Measurements from ENCODE around the gene AK4.
"Not testable (repeated sequence)": the region's sequence is repeated elsewhere in the genome, so short reads cannot be mapped to it uniquely, and the experiment has no call there.

AK4 gene

DNA sequence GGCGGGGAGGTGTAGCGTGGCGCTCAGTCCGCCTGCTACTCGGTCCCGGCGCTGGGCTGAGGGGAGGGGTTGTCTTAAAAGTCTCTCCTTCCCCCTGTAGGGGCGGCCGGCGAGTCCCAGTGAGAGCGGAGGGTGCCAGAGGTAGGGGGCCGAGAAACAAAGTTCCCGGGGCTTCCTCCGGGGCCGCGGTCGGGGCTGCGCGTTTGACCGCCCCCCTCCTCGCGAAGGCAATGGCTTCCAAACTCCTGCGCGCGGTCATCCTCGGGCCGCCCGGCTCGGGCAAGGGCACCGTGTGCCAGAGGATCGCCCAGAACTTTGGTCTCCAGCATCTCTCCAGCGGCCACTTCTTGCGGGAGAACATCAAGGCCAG lies at the start of gene AK4:
AK4 (plus strand) TSS at position 26 of the 370 bp plus-strand sequence; CDS start at position 231, 205 bp downstream.
- DNase-seq = not testable (repeated sequence)

DNA sequence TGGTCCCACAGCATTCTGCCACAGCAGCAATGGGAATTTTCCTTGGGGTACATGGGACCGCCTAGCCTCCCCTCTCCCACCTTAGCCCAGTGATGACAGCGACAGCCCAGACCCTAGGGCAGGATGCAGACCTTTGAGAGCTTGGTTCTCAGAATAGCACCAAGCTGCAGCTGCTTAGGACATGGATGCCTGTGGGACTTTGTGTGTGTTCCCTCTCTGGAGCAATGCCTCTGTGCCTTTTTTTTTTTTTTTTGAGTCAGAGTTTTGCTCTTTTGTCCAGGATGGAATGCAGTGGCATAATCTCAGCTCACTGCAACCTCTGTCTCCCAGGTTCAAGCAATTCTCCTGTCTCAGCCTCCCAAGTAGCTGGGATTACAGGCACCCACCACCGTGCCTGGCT lies 44.2 kb upstream of the AK4 start:
- DNase-seq = no peak

DNA sequence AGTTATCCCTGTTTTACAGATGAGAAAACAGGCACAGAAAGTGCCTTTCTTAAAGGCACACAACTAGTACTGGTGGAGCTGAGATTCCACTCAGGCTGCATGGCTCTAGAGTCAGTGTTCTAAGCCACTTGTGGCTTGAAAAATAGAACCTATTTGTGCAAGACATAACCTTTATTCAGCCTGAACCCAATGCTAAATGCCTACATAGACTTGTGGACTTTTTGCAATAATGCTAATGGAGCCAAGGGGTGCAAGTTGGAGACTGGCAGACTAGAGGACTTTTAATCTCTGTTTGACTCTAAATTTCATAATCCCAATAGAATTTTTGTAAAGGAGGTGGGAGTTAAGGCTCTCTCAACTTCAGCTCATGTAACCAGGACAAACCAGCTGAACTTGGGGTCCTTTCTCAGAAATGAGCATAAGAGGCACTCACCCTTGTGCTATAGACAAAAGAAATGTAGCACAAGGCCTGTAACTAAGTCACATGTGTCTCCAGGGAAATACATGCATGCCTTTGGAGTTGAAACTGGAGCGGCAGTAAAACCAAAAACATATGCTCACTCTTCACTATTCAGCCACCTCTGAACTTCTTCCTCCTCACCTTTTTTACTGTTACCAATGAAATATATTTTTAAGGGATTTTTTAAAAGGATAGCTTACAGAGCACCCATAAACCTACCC lies 43.0 kb upstream of the AK4 start:
- DNase-seq = no peak

DNA sequence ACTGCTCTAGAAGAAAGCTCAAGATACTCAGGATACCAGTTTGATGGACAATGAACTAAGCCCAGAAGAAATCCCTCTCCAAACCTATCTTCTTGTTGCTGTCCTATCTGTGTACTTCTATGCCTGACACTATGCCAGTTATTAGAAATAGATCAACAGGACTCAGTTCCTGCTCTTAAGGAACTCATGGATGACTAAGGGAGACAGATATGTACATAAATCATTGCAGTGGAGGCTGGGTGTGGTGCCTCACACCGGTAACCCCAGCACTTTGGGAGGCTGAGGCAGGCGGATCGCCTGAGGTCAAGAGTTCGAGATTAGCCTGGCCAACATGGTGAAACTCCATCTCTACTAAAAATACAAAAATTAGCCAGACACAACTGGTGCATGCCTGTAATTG lies 42.4 kb upstream of the AK4 start:
- no peak for DNase-seq

DNA sequence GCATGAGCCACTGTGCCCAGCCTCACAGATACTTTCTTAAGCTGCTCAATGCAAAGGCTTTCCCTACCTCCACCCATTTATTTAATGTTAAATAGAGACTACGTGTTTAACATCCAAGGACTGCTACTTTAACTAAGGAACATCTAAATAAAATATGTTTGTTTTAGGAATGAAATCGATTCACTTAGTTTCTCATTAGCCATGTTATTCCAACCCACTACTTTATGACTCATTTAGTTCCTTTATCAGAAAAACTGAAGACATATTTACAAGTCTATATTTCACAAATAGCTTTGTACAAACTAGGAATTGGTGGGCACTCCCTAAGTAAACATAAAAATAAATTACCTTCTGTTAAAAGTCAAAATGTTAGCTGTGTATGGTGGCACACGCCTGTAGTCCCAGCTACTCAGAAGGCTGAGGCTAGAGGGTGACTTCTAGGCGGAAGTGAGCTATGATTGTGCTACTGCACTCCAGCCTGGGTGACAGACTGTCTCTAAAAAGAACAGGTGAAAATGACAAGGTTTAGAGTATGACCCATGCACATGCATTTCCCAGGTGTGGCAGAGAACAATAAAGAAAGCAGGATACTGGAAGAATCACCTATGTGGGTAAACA lies 39.9 kb upstream of the AK4 start:
- no peak for DNase-seq

DNA sequence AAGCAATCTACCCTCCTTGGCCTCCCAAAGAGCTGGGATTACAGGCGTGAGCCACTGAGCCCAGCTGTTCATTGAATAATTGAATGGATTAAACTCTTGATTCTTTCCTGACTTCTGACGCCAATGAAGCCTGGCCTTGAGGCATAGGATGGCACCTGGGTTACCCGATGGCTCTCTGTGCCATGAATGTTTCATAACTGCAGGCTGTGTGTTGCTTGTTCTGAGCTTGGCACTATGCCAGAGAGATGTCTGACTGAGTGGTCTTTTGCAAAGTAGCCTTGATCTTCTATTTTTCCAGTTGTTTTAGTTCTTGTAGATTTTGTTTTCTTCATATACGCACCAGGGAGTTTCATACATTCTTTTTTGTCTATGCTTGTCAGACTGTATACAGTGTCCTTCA lies 38.5 kb upstream of the AK4 start:
- no peak for DNase-seq

DNA sequence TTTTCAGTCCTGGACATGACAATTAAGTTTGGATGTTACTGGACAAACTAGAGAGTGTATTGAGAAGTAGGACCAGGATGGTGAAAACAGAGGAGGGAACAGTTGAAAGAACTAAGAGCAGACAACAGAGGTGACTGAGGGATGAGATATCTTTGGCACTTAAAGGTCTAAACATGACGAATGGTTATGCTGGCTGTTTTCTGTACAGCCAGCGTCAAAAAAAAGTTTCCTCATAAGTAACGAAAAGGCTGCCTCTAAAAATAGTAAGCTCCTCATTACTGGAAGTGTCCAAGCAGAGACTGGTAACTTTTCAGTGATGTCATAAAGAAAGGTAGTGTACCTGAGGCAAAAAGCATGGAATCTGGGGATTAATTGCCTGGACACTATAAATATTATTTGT lies 35.2 kb upstream of the AK4 start:
- no peak for DNase-seq

DNA sequence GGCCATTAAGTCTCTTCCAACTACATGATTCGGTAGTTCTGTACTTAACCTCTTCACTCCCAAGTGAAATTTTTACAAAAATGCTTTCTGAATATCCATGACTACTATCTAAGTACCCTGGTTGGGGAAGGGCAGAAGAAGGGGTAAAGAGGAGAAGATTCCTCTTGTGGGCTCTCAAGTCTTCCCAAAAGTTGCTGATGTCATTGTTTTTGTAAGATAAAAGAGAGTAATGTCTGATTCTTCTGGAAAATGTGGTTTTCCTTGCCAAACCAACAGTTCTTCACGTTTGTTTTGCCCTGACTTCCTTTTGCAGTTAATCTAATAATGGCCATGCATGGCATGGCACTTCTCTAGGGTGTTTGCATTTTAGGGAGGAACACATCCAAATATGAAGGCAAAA lies 34.7 kb upstream of the AK4 start:
- no peak for DNase-seq

DNA sequence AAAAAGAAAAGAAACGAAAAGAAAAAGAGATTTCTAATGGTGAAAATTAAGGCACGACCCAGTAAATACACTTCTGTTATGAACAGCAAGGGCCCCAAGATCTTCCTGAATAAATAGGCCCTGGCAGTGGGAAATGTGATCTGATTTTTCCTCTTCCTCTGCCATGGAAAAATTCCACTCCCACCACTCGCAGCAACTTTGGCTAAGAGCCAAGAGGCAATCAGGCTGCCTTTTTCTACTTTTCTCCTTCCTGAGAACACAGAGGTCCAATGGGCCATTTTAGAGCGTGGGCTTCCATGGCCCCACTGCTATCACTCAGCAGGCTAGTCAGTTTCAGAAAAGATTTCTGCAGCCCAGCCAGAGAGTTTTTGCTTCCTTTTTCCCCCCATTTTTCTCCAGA lies 33.7 kb upstream of the AK4 start:
- no peak for DNase-seq

DNA sequence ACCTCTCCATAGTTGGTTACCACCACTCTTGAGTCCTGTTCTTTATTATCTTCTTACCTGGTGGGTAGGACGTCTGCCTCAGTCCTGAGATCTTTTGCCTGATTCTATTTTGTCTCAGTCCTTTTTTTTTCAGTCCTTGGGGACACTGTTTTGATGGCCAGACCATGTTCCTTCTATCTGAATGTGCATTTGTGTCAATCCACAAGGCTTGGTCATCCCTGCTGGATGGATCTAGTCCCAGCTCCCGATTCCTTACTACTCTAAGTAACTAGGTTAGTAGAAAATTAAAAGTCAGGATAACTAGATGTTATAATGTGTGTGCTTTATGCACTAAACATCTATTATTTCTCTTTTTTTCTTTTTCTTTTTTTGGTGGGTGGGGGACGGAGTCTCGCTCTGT lies 28.1 kb upstream of the AK4 start:
- no peak for DNase-seq

DNA sequence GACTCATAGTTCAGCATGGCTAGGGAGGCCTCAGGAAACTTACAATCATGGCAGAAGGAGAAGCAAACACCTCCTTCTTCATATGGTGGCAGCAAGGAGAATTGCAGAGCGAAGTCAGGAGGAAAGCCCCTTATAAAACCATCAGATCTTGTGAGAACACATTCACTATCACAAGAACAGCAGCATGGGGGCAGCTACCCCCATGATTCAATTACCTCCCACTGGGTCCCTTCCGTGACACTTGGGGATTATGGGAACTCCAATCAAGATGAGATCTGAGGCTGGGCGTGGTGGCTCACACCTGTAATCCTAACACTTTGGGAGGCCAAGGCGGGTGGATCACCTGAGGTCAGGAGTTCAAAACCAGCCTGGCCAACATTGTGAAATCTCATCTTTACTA lies 18.9 kb upstream of the AK4 start:
- not testable (repeated sequence) for DNase-seq

DNA sequence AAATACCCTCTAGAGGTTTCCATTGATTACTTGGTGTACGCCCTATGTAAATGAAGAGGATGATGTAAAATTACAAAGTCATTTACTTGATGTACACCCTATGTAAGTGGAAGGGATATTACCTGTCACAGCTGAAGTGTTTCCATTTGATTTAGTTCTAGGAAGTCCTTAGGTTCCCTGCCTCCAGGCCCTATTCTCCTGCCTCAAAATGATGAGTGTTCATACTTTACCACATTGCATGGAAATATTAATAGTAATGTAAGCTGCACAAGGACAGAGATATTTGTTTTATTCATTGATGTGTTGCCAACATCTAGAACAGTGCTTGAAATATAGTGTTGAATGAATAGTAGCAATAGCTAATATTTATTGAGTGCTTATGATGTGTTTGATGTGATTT lies 9.5 kb upstream of the AK4 start:
- DNase-seq = no peak

DNA sequence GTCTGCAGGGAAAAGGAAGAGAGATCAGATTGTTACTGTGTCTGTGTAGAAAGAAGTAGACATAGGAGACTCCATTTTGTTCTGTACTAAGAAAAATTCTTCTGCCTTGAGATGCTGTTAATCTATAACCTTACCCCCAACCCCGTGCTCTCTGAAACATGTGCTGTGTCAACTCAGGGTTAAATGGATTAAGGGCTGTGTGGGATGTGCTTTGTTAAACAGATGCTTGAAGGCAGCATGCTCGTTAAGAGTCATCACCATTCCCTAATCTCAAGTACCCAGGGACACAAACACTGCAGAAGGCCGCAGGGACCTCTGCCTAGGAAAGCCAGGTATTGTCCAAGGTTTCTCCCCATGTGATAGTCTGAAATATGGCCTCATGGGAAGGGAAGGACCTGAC lies 8.2 kb upstream of the AK4 start:
- not testable (repeated sequence) for DNase-seq

DNA sequence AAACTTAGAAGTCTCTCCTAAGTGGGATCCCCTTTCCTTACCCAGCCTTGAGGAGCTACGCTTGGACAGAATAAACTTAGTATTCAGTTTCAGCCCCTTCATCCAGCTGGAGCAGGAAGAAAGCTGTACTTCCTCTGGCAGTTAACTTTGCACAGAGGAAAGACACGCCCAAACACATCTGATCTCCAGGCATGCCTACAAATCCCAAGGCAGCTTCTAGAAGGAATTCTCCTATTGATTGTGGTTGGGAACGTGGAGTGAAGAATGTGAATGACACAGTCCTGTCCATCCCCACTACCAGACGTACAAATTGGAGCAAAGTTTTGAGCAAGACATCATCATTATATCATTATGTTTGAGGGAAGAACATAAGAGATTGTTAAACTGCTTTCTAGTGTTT lies 6.6 kb upstream of the AK4 start:
- DNase-seq = no peak

DNA sequence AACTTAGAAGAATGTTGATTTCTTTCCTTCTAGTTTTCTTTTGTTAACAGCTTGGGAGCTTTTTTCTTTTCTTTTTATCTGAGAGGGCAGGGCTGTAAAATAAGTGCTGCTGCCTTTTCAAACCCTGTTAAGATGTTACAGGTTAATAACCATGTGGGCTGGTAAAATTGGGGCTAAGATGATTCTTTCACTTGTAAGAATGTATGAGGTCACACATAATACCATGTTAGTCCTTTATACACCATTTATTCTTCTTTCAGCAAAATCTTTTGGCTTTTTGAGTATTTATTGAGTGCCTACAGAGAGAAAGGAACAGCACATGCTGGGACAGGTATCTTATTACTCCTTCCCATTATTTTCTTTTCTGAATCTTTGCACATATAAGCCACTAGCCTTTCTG lies 6.1 kb upstream of the AK4 start:
- no peak for DNase-seq

DNA sequence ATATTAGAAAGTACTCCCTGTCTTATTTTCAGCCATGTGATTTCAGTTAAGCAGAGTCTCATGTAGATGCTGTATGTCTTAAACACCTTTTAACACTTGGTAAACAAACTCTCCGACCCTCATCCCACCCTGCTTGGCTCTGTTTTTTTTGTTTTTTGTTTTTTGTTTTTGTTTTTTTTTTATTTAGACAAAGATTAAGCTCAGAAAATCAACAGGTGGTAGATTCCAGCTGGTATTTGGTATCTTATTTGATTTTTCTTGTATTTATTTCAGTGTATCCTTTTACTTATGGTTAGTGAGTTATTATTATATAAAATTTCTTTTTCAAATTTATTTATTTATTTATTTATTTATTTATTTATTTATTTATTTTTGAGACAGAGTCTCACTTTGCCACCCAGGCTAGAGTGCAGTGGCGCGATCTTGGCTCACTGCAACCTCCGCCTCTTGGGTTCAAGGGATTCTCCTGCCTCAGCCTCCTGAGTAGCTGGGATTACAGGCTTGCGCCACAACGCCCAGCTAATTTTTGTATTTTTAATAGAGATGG lies 4.8 kb upstream of the AK4 start:
- DNase-seq = not testable (repeated sequence)

DNA sequence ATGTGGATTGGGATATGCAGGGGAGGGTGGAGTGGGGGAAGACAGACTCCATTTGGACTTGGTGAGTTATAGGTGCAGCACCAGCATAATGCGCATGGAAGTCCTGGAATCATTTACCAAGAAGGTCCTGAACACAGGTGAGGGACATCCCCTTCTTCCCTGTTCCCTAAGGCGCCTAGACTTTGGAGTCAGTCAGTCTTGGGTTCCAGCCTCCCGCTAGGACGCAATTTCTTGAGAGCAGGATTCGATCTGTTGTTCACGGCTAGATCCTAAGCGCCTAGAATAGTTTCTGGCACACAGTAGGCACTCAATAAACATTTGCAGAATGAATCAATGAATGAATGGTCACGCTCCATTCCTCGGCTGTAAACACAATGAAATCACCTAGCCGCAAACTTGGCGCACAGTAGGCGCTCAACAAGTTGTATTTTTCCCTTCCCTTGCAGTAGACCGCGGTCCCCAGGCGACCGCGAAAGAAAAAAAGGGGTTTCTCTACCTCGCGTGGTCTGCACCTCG lies 1.0 kb upstream of the AK4 start:
- DNase-seq = no peak

DNA sequence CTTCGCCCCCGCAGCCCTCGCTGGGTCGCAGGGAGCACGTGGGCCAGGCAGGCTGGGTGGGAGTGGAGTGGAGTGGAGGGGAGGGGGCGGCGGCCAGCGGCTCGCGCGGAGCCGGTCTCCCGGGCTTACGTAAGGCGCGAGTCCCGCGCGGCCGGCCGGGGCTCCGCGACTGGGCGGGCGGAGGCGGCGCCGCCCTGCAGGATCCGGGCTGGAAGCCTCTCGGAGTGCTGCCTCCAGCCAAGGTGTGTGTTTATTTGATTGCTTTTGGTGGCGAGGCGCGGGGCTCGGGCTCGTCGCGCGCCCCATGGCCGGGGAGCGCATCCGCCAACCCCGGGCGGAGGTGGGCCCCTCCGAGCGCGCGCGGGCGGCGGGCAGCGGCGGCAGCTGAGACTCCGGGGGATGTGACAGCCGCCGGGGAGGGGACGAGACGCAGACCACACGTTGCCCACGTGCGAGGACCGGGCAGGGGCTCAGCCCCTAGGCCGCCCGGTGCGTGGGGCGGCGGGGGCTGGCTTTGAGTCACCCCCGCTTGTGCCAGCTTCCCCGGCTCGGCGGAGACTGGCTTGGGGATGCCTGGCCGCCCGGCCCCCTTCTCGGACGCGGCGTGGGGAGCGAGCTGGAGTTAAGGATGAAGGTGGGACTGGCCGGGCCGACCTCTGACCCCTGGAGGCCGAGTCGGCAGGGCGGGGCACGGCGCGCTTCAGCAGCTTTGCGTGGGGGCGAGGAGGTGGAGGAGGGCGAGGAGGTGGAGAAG lies 402 bp upstream of the AK4 start:
- DNase-seq = peak; percentile 7

DNA sequence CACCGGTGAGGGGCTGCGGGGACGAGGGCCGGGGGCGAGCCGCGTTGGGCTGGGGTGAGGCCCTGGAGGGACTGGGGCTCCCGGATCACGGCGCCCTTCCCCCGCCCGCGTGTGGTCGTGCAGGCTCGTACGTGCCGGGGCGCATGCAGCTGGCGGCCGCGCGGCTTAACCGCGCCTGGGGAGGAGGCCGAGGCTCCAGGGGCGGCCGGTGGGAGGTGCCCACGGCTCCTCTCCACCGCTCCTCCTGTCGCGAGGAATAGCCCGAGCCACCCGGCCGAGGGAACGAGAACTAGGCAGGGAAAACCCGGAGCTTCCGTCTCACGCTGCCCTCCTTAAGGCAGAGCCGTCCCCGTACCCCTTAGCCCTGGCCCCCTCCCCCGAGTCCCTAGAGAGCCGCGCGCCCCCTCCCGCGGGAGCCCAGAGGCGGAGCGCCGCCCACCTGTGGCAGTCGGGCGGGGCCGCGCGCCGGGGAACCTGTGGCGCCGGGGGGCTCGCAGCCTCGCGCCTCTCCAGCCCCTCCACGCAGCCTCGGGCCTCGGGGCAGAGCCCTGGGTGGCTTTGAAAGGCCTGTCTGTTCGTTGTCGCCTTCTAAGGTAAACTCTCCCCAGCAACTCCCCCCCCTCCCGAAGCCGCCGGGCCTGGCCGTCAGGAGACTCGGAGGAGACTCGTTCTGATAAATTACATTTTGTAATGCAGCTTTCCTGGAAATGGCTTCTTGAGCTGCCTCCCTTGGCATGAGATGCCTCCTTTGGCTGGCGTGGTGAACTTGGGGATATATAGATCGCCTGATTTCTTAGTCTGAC lies 746 bp downstream of the AK4 start:
- DNase-seq = peak; percentile 25

DNA sequence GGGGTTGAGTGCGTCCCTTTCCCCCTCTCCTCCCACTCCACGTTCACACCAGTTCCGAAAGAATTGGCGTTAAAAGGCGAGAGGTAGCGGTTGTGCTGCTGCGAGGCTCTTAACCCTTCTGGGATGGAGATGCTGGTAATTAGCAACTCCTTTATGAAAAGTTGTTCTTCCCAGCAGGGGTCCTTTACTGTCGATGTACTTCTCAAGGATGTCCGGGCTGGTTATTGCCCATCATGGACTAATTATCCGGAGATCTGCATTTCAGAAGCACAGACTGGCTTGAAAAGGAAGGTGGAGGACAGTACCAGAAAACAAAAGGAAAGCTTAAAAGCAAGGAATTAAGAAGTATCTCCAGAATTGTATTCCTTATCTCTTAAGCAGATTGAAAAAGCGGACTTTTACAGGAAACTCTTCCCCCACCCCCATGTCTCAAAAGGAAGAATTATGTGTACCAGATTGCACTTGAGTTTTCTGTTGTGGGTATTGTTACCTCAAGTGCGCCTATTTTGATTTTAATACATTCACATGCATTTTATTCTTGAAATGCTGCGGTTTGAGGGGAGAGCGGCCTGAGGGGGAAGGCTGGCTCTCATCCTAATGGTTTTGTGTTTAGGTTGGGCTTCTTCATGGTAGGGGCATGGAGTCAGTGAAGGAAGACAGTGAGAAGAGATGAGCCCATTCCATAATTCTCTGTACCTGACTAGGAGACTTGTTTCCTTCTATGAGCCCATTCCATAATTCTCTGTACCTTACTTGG lies 1.5 kb downstream of the AK4 start:
- DNase-seq = no peak

DNA sequence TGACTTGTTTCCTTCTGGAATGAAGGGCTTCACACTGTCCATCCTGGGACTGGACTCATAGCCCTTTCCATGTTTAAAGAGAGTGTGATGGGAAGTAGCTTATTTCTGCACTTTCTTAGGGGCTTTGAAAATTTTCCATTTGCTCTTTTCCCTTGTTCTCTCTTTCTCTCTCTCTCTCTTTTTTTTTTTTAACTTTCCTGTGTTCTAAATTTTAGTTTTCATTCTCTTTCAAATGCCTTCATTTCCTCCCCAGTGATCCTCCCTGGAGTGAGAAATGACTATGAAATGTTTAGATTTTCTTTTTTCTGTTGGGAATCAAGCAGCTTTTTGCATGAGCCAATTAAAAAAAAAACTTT lies 2.1 kb downstream of the AK4 start:
- no peak for DNase-seq

DNA sequence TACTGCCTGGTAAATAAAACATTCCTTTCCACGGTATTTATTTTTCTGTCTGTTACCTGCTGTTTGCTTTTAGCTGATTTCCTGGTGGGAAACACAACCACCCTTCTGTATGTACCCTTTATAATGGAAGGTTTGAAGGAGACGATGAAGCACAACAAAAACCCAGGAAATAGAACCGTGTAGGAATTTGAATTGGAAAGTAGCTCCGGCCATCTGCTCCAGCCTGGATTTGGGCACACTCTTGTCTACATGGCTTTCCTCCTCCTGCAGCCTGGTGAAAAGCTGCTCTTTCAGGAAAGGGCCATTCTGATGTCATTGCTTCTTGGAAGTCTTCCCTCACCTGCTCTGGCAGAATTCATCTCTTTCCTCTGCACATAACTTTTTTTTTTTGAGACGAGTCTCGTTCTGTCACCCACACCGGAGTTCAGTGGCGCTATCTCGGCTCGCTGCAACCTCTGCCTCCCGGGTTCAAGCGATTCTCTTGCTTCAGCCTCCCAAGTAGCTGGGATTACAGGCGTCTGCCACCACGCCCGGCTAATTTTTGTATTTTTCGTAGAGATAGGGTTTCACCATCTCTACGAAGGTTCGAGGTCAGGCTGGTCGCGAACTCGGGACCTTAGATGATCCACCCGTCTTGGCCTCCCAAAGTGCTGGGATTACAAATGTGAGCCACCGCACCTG lies 2.7 kb downstream of the AK4 start:
- DNase-seq = no peak

Data from stimulated activated CD4-positive, alpha-beta T cell treated with anti-CD3 and anti-CD28 coated beads, Interleukin-4, amount 100 ng/mL, for 24 hours (primary cell).